ENCODE data around the gene IRF9. TPM values are rescaled to one million over a fixed set of nuclear protein-coding genes. Genes with fewer than 3 reads are reported as not detected.

IRF9 gene
- total and polyA plus RNA-seq, 2 of the 13 experiments (the other 11 are each of a cell fraction or from before 2014, with no cell fraction given), result 14.9 to 49.7 TPM

DNA sequence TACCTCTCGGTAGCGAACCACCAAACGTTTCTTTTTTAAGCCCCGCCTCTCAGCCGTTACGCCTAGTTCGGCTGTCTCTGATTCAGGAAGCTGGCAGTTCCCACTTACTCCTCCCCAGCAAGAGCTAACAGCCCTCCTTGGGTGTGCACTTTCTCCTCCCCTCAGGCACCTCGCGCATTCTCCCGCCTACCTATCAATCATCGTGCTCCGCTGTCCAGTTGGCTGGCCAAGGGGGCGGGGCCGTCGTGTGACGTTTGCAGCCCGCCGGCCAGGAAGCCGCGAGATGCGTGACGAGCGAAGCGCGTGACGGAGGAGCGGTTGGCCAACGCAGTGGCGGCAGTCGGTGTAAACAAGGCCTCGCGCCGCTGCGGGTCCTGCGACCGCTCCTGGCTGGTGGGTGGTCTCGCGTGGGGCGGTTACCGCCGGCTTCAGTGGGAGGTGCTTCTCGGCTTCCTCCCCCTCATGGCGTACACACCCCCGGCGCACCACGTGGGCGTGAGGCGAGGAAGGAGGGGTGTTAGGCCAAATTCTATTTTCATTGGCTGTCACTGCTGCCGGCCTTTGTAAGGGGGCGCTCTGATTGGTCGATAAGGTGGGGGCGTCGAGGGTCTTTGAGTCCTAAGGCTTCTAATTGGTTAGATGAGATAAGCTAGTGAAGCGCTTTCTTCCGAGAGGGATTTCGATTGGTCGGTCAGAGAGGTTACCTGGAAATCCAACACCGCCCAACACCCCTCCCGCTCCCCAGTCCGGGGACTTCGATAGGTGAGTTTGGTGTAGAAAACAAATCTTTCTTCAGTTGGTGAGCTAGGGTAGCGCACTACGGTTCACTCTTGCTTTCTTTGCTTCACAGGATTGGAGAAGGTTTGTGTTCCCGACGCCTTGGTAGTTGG lies 46.3 kb upstream of the IRF9 start, which contains the start of the genes DCAF11 and NRL (continued):
- TF ChIP-seq, protein P1, sequence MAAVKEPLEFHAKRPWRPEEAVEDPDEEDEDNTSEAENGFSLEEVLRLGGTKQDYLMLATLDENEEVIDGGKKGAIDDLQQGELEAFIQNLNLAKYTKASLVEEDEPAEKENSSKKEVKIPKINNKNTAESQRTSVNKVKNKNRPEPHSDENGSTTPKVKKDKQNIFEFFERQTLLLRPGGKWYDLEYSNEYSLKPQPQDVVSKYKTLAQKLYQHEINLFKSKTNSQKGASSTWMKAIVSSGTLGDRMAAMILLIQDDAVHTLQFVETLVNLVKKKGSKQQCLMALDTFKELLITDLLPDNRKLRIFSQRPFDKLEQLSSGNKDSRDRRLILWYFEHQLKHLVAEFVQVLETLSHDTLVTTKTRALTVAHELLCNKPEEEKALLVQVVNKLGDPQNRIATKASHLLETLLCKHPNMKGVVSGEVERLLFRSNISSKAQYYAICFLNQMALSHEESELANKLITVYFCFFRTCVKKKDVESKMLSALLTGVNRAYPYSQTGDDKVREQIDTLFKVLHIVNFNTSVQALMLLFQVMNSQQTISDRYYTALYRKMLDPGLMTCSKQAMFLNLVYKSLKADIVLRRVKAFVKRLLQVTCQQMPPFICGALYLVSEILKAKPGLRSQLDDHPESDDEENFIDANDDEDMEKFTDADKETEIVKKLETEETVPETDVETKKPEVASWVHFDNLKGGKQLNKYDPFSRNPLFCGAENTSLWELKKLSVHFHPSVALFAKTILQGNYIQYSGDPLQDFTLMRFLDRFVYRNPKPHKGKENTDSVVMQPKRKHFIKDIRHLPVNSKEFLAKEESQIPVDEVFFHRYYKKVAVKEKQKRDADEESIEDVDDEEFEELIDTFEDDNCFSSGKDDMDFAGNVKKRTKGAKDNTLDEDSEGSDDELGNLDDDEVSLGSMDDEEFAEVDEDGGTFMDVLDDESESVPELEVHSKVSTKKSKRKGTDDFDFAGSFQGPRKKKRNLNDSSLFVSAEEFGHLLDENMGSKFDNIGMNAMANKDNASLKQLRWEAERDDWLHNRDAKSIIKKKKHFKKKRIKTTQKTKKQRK (IDR thresholded peaks at IDR 0.05; ENCODE audit: low read length), result peak; percentile 88
- TF ChIP-seq FOSL1 (CRISPR knock-in tag; IDR thresholded peaks at IDR 0.05; ENCODE audit: borderline replicate concordance), result no peak
- peak; percentile 64; the same call in 1 of the 2 replicates for TF ChIP-seq ZNF24 (IDR thresholded peaks at IDR 0.05)
- TF ChIP-seq SETDB1 (CRISPR knock-in tag; IDR thresholded peaks at IDR 0.05; ENCODE audit: borderline replicate concordance), result no peak
- TF ChIP-seq ZNF253 (CRISPR knock-in tag; IDR thresholded peaks at IDR 0.05; ENCODE audit: borderline replicate concordance), result no peak
- TF ChIP-seq PHF20 (CRISPR knock-in tag; IDR thresholded peaks at IDR 0.05), result no peak
- TF ChIP-seq HNRNPUL1 (IDR thresholded peaks at IDR 0.05; ENCODE audit: low read depth, low read length), result no peak; the same call in 1 of the 2 replicates
- peak; percentile 96 for TF ChIP-seq CREM (IDR thresholded peaks at IDR 0.05)
- TF ChIP-seq CREM (CRISPR knock-in tag; IDR thresholded peaks at IDR 0.05), result peak; percentile 91
- TF ChIP-seq, protein P2, sequence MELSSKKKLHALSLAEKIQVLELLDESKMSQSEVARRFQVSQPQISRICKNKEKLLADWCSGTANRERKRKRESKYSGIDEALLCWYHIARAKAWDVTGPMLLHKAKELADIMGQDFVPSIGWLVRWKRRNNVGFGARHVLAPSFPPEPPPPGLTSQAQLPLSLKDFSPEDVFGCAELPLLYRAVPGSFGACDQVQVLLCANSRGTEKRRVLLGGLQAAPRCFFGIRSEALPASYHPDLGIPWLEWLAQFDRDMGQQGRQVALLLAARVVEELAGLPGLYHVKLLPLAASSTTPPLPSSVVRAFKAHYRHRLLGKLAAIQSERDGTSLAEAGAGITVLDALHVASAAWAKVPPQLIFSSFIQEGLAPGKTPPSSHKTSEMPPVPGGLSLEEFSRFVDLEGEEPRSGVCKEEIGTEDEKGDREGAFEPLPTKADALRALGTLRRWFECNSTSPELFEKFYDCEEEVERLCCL (CRISPR knock-in tag; IDR thresholded peaks at IDR 0.05; ENCODE audit: borderline replicate concordance), result peak; percentile 94
- TF ChIP-seq RARA (CRISPR knock-in tag; IDR thresholded peaks at IDR 0.05), result peak; percentile 67; the same call in 1 of the 2 replicates
- peak; percentile 92; the same call in 1 of the 2 replicates for TF ChIP-seq SNAI1 (CRISPR knock-in tag; IDR thresholded peaks at IDR 0.05; ENCODE audit: borderline replicate concordance)
- TF ChIP-seq SMYD3 (CRISPR knock-in tag; IDR thresholded peaks at IDR 0.05), result peak; percentile 96; the same call in 1 of the 2 replicates
- TF ChIP-seq ZNF260 (CRISPR knock-in tag; IDR thresholded peaks at IDR 0.05; ENCODE audit: borderline replicate concordance, low read depth), result no peak
- no peak for TF ChIP-seq CENPX (CRISPR knock-in tag; IDR thresholded peaks at IDR 0.05)
- TF ChIP-seq, protein P3, sequence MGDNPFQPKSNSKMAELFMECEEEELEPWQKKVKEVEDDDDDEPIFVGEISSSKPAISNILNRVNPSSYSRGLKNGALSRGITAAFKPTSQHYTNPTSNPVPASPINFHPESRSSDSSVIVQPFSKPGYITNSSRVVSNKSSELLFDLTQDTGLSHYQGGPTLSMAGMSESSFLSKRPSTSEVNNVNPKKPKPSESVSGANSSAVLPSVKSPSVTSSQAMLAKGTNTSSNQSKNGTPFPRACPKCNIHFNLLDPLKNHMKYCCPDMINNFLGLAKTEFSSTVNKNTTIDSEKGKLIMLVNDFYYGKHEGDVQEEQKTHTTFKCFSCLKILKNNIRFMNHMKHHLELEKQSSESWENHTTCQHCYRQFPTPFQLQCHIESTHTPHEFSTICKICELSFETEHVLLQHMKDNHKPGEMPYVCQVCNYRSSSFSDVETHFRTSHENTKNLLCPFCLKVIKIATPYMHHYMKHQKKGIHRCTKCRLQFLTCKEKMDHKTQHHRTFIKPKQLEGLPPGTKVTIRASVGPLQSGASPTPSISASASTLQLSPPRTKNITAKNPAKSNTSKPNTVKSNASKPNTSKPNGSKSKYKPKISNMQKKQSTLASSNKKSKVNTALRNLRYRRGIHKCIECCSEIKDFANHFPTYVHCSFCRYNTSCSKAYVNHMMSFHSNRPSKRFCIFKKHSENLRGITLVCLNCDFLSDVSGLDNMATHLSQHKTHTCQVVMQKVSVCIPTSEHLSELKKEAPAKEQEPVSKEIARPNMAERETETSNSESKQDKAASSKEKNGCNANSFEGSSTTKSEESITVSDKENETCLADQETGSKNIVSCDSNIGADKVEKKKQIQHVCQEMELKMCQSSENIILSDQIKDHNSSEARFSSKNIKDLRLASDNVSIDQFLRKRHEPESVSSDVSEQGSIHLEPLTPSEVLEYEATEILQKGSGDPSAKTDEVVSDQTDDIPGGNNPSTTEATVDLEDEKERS (CRISPR knock-in tag; IDR thresholded peaks at IDR 0.05), result peak; percentile 99
- no peak for TF ChIP-seq ZNF660 (CRISPR knock-in tag; IDR thresholded peaks at IDR 0.05; ENCODE audit: borderline replicate concordance, low read depth)
- TF ChIP-seq, protein P4, sequence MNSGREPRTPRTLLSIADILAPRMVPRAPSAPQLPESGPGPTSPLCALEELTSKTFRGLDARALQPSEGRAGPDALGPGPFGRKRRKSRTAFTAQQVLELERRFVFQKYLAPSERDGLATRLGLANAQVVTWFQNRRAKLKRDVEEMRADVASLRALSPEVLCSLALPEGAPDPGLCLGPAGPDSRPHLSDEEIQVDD (CRISPR knock-in tag; IDR thresholded peaks at IDR 0.05; ENCODE audit: borderline replicate concordance), result peak; percentile 98; the same call in 1 of the 2 replicates
- TF ChIP-seq REL (CRISPR knock-in tag; conservative IDR thresholded peaks at IDR 0.05), result no peak
- peak; percentile 98 for TF ChIP-seq ZNF350 (CRISPR knock-in tag; IDR thresholded peaks at IDR 0.05; ENCODE audit: borderline replicate concordance, low read depth)
- TF ChIP-seq ZFP37 (CRISPR knock-in tag; IDR thresholded peaks at IDR 0.05; ENCODE audit: borderline replicate concordance), result peak; percentile 95

Measured in HepG2 (cell line).